ENCODE results near the gene PLA2G1B. TPM values are rescaled to one million over a fixed set of nuclear protein-coding genes. Genes with fewer than 3 reads are reported as not detected.

Gene PLA2G1B
- total and polyA plus RNA-seq, 8 donors, result 1.1 to 76.9 (median 1.8) TPM

DNA sequence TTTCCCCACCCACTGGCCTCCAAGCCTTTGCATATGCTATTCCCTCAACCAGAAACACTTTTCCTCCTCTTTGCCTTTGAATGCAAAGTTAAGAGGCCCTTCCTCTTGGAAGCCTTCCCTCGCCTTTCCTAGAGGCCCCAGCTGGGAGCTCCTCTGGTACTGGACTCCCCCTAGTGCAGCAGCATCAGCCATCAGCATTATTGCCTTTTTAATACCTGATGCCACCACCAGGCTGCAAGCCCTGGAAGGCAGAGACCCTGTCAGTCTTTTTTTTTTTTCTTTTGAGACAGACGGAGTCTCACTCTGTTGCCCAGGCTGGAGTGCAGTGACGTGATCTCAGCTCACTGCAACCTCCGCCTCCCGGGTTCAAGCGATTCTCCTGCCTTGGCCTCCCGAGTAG lies 19.1 kb upstream of the PLA2G1B start:
- no peaks in the 10 kb centered on the region for H3K36me3 ChIP-seq
- no peak overlapping the region for H3K27ac ChIP-seq
- no peaks in the 10 kb centered on the region for H3K9me3 ChIP-seq
- H3K27me3 ChIP-seq, result no peaks in the 10 kb centered on the region
- DNase-seq (no peak), ATAC-seq (no peak)
- no peaks in the 10 kb centered on the region for H3K4me1 ChIP-seq
- TF ChIP-seq, protein P1, sequence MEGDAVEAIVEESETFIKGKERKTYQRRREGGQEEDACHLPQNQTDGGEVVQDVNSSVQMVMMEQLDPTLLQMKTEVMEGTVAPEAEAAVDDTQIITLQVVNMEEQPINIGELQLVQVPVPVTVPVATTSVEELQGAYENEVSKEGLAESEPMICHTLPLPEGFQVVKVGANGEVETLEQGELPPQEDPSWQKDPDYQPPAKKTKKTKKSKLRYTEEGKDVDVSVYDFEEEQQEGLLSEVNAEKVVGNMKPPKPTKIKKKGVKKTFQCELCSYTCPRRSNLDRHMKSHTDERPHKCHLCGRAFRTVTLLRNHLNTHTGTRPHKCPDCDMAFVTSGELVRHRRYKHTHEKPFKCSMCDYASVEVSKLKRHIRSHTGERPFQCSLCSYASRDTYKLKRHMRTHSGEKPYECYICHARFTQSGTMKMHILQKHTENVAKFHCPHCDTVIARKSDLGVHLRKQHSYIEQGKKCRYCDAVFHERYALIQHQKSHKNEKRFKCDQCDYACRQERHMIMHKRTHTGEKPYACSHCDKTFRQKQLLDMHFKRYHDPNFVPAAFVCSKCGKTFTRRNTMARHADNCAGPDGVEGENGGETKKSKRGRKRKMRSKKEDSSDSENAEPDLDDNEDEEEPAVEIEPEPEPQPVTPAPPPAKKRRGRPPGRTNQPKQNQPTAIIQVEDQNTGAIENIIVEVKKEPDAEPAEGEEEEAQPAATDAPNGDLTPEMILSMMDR (IDR thresholded peaks at IDR 0.05), result no peak
- intact Hi-C loops (cut with DNase I), result no loop called here
- no peak overlapping the region for H3K4me3 ChIP-seq

DNA sequence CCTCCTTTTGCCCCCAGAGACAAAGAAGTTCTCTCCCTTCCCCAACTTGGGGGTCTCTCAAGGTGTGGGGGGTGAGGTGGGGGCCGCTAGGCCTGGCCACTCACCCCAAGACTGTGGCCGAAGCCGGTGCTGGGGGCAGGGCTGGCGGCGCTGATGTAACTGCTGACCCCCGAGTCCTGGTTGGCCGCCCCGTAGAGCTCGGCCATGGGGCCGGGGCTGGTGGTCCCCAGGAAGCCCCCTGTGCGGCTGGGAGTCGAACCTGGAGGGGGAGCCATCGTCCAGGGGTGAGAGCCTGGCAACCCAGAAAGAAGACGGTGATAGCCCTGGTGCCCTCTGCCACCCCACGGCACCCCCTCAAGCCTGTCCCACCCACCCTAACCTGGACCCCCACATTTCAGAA lies 18.5 kb upstream of the PLA2G1B start:
- no peak overlapping the region for H3K4me3 ChIP-seq
- H3K4me1 ChIP-seq, result no peaks in the 10 kb centered on the region
- no peak for ATAC-seq
- no peak for DNase-seq
- no peaks in the 10 kb centered on the region for H3K36me3 ChIP-seq
- no peaks in the 10 kb centered on the region for H3K27me3 ChIP-seq
- TF ChIP-seq, protein P1 (IDR thresholded peaks at IDR 0.05), result no peak
- no peaks in the 10 kb centered on the region for H3K9me3 ChIP-seq
- no peak overlapping the region for H3K27ac ChIP-seq
- intact Hi-C loops (cut with DNase I), result no loop called here

DNA sequence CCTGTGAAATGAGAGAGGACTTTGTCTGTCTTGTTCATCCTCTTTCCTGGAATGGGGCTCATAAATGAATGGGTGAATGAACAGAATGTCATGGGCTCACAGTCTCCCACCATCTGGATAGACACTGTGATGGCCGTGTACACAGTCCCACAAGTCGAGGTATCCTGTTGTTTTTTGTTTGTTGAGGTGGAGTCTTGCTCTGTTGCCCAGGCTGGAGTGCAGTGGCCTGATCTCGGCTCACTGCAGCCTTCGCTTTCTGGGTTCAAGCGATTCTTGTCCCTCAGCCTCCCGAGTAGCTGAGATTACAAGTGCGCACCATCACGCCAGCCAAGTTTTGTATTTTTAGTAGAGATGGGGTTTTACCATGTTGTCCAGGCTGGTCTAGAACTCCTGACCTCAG lies 16.1 kb upstream of the PLA2G1B start:
- TF ChIP-seq, protein P1 (IDR thresholded peaks at IDR 0.05), result no peak
- ATAC-seq (no peak), DNase-seq (no peak)
- Histone ChIP-seq H3K27me3 (no peaks in the 10 kb centered on the region), H3K4me1 (no peaks in the 10 kb centered on the region), H3K27ac (no peak overlapping the region), H3K9me3 (no peaks in the 10 kb centered on the region), H3K4me3 (no peak overlapping the region), H3K36me3 (no peaks in the 10 kb centered on the region)
- intact Hi-C loops (cut with DNase I), result no loop called here

DNA sequence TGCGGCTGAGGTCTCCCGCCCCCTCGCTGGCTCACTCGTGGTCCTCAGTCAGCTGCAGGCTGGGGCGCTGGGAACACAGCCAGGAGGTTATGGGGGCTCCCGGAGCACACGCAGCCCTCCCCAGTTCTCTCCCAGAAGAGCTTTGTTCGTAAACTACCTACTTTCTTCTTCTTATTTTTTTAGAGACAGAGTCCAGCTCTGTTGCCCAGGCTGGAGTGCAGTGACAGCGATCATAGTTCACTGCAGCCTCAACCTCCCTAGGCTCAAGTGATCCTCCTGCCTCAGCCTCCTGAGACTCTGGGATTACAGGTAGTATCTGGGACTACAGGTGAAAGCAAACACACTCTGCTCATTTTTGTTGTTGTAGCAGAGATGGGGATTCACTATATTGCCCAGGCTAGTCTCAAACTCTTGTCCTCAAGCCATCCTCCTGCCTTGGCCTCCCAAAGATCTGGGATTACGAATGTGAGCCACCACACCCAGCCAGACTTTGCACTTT lies 15.5 kb upstream of the PLA2G1B start:
- H3K36me3 ChIP-seq, result no peaks in the 10 kb centered on the region
- no peak overlapping the region for H3K27ac ChIP-seq
- no peaks in the 10 kb centered on the region for H3K27me3 ChIP-seq
- TF ChIP-seq, protein P1 (IDR thresholded peaks at IDR 0.05), result no peak
- H3K4me1 ChIP-seq, result no peaks in the 10 kb centered on the region
- H3K9me3 ChIP-seq, result peaks cover 0 to 1% of the 10 kb centered on the region in 2 donors
- intact Hi-C loops (cut with DNase I), result no loop called here
- H3K4me3 ChIP-seq, result no peak overlapping the region
- DNase-seq (no peak), ATAC-seq (no peak)

DNA sequence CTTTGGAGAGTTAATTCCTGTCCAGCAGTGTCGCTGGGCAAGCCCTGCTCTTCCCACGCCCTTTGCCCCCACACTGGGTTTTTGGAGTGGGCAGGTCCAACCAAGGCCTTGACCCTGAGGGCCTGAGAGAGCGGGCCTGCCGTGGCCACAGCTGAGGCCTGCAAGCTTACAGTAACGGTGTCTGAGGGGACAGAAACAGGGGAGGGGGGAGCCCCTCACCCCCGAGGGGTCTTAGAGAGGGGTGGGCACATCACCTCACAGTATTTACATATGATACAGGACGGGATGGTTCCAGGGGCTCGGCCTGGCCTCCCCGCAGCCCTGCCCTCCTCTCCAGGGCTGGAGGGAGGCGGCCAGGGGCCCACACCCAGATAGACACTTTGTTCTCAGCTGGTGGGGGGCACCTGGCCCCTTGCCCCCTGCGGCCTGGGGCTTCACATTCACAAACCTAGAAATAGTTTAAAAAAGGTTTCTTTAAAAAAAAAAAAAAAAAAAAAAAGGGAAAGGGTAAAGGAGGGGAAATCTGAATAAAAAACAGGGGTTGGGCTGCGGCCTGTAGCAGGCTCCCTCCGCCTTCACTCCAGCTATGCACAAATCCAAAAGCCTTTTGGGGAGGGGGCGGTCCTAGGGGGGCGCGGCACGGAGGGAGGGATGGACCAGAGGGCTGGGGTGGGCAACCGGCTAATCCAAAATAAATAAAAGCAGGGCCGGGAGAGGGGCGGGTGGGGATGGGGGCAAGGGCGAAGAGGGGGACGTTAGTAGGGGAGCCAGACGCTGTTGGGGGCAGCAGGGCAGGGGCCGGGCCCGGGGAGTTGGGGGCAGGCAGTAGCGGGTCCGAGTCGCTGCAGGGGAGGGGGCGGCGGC lies 14.8 kb upstream of the PLA2G1B start:
- Histone ChIP-seq H3K4me3 (no peak overlapping the region), H3K9me3 (peaks cover 0 to 8% of the 10 kb centered on the region in 2 donors), H3K36me3 (no peaks in the 10 kb centered on the region), H3K27me3 (no peaks in the 10 kb centered on the region), H3K4me1 (no peaks in the 10 kb centered on the region), H3K27ac (no peak overlapping the region)
- TF ChIP-seq, protein P1 (IDR thresholded peaks at IDR 0.05), result no peak
- DNase-seq (no peak), ATAC-seq (no peak)
- intact Hi-C loops (cut with DNase I), result no loop called here

All from left lung (tissue), 10 donors.